Measurements from ENCODE around the gene MAP1A.

The MAP1A gene

DNA sequence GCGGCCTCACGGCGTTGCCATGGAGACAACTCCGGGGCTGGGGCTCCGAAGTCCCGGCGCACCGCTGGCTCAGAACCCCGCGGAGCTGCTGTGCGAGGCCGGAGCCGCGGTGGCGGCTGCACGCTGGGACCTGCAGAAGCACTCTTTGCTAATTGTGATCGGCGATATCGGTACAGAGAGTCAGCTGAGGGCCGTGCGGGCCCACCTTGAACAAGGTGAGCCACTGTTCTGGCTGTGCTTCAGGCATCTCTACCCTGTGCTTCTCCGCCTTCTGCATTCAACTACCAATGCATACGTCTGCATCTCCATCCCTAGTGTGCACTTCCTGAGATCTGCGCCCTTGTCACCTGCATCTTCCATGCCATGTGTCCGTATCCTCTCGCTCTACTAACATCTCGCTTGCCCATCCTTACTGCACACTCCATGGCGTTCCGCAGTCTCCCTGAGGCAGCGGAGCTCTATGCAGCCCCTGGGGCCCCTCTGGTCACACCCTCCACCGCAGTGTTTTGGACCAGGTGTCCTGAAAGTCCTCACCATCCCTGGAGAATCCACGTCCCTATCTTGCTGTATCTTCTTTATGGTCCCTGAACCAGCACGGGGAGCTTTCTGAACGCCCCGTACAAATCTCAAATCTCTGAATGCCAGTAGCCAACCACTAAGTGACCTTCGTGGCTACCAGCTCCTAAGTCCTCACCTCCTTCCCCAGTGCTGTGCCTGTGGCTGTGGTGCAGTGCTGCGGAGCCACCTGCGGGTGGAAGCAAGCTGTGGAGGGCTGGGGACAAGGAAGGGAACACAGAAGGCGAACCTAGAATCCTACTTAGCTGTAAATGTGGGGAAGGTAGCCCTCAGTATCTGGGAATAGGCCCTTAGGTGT, 6.2 kb upstream of the MAP1A start:
- no peak for DNase-seq (ENCODE audit: low read depth)

DNA sequence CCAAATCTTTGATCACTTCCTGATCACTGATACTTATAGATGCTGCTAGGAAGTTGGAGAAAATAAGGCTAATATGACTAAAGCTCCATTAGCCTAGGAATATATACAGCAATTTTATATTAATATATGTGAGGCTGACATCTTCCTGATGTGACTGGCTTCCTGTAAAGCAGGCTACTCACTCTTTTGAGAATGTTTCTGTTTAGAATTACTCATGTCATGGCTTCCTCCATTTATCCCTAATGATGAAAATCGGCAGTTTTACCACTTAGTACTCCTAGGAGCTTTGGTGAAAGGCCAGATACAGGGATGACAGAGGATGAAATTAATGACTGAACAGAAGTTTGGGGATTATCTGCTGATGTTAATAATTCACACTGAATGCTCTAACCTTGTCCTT, 3.9 kb upstream of the MAP1A start:
- no peak for DNase-seq (ENCODE audit: low read depth)

DNA sequence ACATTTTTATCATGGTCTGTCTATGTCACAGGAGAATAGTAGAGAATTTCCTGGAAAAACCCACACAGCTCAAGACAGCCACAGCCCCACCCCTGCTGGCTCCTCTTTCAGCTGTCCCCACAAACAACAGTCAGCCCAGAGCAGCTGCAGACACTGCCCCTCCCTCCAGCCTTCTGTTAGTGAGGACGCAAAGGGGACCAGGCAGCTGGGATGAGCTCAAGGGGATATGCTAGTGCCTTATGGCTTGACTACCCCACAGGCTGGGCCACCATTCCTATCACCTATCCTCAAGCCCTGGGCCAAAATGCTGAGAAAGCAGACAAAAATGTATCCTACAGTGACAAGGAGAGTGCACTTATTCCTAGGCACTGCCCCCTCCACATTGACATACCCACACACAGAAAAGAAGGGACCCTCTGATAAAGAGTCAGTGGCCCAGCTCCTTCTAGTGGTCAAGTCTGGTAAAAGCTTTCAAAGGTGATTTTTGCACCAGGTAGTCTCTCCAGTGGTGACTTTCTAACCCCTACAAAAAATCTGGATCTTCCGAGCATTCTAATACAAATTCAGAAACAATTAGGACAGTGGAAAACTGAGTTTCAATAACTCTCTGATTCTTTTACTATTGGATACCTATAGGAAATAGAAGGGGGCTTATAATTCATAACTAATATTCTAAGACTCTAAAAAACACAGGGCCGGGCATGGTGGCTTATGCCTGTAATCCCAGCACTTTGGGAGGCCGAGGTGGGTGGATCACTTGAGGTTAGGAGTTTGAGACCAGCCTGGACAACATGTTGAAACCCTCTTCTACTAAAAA, 3.0 kb upstream of the MAP1A start:
- no peak for DNase-seq (ENCODE audit: low read depth)

GRCh38 chr15:43515741-43516140, 1.7 kb upstream of the MAP1A start:
- no peak for DNase-seq (ENCODE audit: low read depth)

GRCh38 chr15:43516185-43516584, 1.2 kb upstream of the MAP1A start:
- no peak for DNase-seq (ENCODE audit: low read depth)

DNA sequence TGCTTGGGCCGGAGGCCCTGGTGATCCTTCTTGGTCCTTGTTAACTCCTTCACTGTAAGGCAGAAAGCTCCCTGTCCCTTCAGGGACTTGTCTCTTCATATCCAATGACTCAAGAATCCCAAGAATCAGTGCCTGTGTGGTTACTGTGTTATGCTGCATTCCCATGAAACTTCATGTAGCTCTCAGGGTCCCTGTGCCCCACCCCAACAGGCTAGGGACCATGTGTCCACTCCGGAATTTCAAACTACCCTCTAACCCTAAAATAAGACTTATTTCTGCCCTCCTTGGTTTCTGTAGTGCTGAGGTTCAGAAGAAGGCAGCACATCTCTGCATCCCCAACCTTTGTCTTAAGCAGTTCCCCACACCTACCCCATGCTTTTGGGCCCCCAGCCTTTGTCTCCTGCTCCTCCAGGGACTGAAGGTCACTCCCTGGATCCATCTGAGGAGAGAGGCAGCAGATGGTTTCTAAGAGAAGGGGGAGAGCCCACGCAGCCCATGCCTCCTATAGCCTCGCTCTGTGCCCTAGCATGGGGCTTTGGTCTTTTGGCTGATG, 531 bp upstream of the MAP1A start:
- DNase-seq (ENCODE audit: low read depth), result no peak

DNA sequence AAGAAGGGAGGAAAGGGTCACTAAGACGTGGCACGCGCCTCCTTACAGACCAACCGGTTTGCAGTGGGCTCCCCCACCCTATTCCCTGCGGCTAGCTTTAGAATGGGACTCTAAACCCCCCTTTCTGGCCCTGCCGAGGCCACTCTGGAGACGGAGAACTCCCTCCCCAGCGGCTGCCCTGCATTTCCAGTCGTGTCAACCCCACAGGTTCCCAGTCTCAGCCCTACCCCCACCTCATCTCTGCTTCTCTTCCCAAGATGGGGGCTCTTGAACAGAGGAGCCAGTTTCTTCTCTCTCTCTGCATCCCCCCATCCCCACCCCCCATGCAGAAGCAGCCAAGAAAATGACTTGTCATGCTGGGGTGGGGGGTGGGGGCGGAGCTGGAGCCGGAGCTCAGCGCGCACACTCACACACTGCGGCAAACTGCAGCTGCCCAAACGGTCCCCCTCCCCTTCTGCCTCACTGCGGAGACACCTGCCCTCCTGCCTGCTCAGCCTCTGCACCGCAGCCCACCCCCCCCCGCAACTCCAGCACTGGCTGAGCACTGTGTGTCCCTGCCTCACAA, 871 bp downstream of the MAP1A start:
- DNase-seq (ENCODE audit: low read depth), result no peak

GRCh38 chr15:43519196-43519595, 1.8 kb downstream of the MAP1A start:
- no peak for DNase-seq (ENCODE audit: low read depth)

DNA sequence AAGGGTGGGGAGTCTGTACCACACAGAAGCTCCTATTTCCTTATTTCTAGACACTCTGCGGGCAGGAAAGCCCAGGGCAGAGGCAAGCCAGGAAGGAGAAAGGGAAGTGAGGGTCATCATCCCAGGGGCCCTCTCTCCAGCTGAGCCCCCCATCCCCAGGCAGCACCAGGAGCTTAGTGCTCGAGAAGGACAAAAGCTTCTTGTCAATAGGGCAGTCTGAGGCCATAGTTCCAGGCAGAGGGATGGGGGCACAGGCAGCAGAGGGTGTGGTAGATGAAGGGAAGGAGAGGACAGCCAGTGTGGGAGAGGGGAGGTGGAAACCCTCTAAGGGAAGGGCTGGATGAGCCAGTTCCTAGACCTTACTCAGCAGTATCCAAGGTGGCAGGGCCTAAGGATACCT, 2.7 kb downstream of the MAP1A start:
- DNase-seq (ENCODE audit: low read depth), result no peak

GRCh38 chr15:43521419-43521818, 4.0 kb downstream of the MAP1A start:
- no peak for DNase-seq (ENCODE audit: low read depth)

DNA sequence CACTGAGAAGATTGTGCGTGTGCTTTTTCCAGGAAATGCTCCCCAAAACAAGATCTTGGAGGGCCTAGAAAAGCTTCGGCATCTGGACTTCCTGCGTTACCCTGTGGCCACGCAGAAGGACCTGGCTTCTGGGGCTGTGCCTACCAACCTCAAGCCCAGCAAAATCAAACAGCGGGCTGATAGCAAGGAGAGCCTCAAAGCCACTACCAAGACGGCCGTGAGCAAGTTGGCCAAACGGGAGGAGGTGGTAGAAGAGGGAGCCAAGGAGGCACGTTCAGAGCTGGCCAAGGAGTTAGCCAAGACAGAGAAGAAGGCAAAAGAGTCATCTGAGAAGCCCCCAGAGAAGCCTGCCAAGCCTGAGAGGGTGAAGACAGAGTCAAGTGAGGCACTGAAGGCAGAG, 4.8 kb downstream of the MAP1A start:
- no peak for DNase-seq (ENCODE audit: low read depth)

DNA sequence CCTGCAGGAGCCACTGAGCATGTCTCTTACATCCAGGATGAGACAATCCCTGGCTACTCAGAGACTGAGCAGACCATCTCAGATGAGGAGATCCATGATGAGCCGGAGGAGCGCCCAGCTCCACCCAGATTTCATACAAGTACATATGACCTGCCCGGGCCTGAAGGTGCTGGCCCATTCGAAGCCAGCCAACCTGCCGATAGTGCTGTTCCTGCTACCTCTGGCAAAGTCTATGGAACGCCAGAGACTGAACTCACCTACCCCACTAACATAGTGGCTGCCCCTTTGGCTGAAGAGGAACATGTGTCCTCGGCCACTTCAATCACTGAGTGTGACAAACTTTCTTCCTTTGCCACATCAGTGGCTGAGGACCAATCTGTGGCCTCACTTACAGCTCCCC, 6.2 kb downstream of the MAP1A start:
- no peak for DNase-seq (ENCODE audit: low read depth)

DNA sequence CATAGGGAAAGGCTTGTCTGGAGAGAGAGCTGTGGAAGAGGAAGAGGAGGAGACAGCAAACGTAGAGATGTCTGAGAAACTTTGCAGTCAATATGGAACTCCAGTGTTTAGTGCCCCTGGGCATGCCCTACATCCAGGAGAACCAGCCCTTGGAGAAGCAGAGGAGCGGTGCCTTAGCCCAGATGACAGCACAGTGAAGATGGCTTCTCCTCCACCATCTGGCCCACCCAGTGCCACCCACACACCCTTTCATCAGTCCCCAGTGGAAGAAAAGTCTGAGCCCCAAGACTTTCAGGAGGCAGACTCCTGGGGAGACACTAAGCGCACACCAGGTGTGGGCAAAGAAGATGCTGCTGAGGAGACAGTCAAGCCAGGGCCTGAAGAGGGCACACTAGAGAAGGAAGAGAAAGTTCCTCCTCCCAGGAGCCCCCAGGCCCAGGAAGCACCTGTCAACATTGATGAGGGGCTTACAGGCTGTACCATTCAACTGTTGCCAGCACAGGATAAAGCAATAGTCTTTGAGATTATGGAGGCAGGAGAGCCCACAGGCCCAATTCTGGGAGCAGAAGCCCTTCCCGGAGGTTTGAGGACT, 6.9 kb downstream of the MAP1A start:
- no peak for DNase-seq (ENCODE audit: low read depth)

- no peak for DNase-seq (ENCODE audit: low read depth)
Observed at GRCh38 chr15:43525131-43525530, 7.7 kb downstream of the MAP1A start.

DNA sequence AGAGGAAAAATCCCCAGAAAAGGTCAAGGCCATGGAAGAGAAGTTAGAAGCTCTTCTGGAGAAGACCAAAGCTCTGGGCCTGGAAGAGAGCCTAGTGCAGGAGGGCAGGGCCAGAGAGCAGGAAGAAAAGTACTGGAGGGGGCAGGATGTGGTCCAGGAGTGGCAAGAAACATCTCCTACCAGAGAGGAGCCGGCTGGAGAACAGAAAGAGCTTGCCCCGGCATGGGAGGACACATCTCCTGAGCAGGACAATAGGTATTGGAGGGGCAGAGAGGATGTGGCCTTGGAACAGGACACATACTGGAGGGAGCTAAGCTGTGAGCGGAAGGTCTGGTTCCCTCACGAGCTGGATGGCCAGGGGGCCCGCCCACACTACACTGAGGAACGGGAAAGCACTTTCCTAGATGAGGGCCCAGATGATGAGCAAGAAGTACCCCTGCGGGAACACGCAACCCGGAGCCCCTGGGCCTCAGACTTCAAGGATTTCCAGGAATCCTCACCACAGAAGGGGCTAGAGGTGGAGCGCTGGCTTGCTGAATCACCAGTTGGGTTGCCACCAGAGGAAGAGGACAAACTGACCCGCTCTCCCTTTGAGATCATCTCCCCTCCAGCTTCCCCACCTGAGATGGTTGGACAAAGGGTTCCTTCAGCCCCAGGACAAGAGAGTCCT, 9.0 kb downstream of the MAP1A start:
- no peak for DNase-seq (ENCODE audit: low read depth)

GRCh38 chr15:43527016-43527801, 9.8 kb downstream of the MAP1A start:
- no peak for DNase-seq (ENCODE audit: low read depth)

DNA sequence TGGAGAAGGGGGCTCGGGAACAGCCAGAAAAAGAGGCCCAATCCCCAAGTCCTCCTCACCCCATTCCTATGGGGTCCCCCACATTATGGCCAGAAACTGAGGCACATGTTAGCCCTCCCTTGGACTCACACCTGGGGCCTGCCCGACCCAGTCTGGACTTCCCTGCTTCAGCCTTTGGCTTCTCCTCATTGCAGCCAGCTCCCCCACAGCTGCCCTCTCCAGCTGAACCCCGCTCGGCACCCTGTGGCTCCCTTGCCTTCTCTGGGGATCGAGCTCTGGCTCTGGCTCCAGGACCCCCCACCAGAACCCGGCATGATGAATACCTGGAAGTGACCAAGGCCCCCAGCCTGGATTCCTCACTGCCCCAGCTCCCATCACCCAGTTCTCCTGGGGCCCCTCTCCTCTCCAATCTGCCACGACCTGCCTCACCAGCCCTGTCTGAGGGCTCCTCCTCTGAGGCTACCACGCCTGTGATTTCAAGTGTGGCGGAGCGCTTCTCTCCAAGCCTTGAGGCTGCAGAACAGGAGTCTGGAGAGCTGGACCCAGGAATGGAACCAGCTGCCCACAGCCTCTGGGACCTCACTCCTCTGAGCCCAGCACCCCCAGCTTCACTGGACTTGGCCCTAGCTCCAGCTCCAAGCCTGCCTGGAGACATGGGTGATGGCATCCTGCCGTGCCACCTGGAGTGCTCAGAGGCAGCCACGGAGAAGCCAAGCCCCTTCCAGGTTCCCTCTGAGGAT, 10.6 kb downstream of the MAP1A start:
- no peak for DNase-seq (ENCODE audit: low read depth)

GRCh38 chr15:43528542-43529007, 11.2 kb downstream of the MAP1A start:
- DNase-seq (ENCODE audit: low read depth), result no peak

GRCh38 chr15:43529141-43529540, 11.7 kb downstream of the MAP1A start:
- DNase-seq (ENCODE audit: low read depth), result no peak
